Keratinocyte (primary cell): ENCODE measurements around the gene ZBED6. TPM values are rescaled to one million over a fixed set of nuclear protein-coding genes. Genes with fewer than 3 reads are reported as not detected.

Experiments
- DNase-seq: peaks from one replicate; pipeline ENCODE4 v3.0.0-alpha.2; 2011; ENCODE audit warnings: low read depth, missing footprints, low spot score
- FAIRE-seq: peaks from 2 replicates; lab custom pipeline; 2011; peaks lifted over from hg19 to GRCh38; lab: Jason Lieb, UNC
- H2AFZ ChIP-seq: 2 replicates; pipeline ENCODE4 v1.6.0; 2012; ENCODE audit warnings: low read length, control low read depth, inconsistent platforms; ENCODE audit not compliant: control insufficient read depth
- H3K27ac ChIP-seq: 2 replicates; pipeline ENCODE4 v1.5.1; 2011; ENCODE audit warnings: low read length; ENCODE audit not compliant: control insufficient read depth, insufficient read depth
- H3K27me3 ChIP-seq: 3 replicates; pipeline ENCODE4 v1.6.0; 2011; ENCODE audit warnings: low read length; ENCODE audit not compliant: control insufficient read depth, insufficient read depth; ENCODE audit errors: extremely low read depth
- H3K36me3 ChIP-seq, 2 experiments: 2 replicates in 1 of 2; 3 replicates in 1 of 2; pipeline ENCODE4 v1.5.1; 2011; ENCODE audit warnings: low read length in 2 of 2, mild to moderate bottlenecking in 1 of 2; ENCODE audit not compliant: control insufficient read depth in 2 of 2, insufficient read depth in 2 of 2; ENCODE audit errors: extremely low read depth in 1 of 2
- H3K4me1 ChIP-seq: 3 replicates; pipeline ENCODE4 v1.5.1; 2011; ENCODE audit warnings: low read length; ENCODE audit not compliant: control insufficient read depth, insufficient read depth; ENCODE audit errors: extremely low read depth
- H3K4me2 ChIP-seq: 3 replicates; pipeline ENCODE4 v1.6.0; 2011; ENCODE audit warnings: low read depth, low read length; ENCODE audit not compliant: control insufficient read depth, insufficient read depth; ENCODE audit errors: extremely low read depth
- H3K4me3 ChIP-seq, 3 experiments: fragments of 200-600 bp in 1 of 3; sonication (generic) in 1 of 3; 2 replicates in 2 of 3; 3 replicates in 1 of 3; pipeline ENCODE4 v1.5.1; 2011 to 2016; ENCODE audit warnings: low read length in 3 of 3, mild to moderate bottlenecking in 3 of 3, control low read depth in 2 of 3, inconsistent platforms in 1 of 3, low read depth in 1 of 3, mixed read lengths in 1 of 3, mixed run types in 1 of 3, moderate library complexity in 1 of 3; ENCODE audit not compliant: control insufficient read depth in 2 of 3, insufficient read depth in 2 of 3; ENCODE audit errors: extremely low read depth in 1 of 3
- H3K79me2 ChIP-seq: 2 replicates; pipeline ENCODE4 v1.6.0; 2012; ENCODE audit warnings: low read length; ENCODE audit not compliant: control insufficient read depth, insufficient read depth
- H3K9ac ChIP-seq: 3 replicates; pipeline ENCODE4 v1.6.0; 2011; ENCODE audit warnings: low read length; ENCODE audit not compliant: control insufficient read depth, insufficient read depth; ENCODE audit errors: extremely low read depth
- H3K9me1 ChIP-seq: 3 replicates; pipeline ENCODE4 v1.6.0; 2011; ENCODE audit warnings: low read length; ENCODE audit not compliant: control insufficient read depth, insufficient read depth; ENCODE audit errors: extremely low read depth
- H3K9me3 ChIP-seq: 2 replicates; pipeline ENCODE4 v1.5.1; 2012; ENCODE audit warnings: low read depth, low read length; ENCODE audit not compliant: control insufficient read depth
- H4K20me1 ChIP-seq: 3 replicates; pipeline ENCODE4 v1.6.0; 2011; ENCODE audit warnings: low read length; ENCODE audit not compliant: control insufficient read depth, insufficient read depth; ENCODE audit errors: extremely low read depth
- EZH2 ChIP-seq: IDR thresholded peaks from one replicate; pipeline ENCODE4 v1.6.1; 2012; ENCODE audit warnings: inconsistent platforms, mild to moderate bottlenecking, low read length, moderate library complexity
- dilution Hi-C: fragments of 300-500 bp; cut with MboI; formaldehyde crosslinking; loops from one replicate; pipeline ENCODE4 v1.7.0; 2020; ENCODE audit warnings: low sequenced_read_pairs; ENCODE audit not compliant: extremely low pct_ligation_motif_present
- polyA plus RNA-seq, 5 experiments: library from polyadenylated mRNA; depleted of rRNA in 3 of 5; stranded (reverse) in 3 of 5; stranded (forward) in 1 of 5; unstranded in 1 of 5; fragments of >200 nt; gene quantifications; 1 replicate in 1 of 5; 2 replicates in 3 of 5; 3 replicates in 1 of 5; pipeline versions ENCODE4 v1.2.1 to v1.2.3, GENCODE V29; 2011 to 2012; ENCODE audit warnings: missing spikeins in 2 of 5, low read depth in 1 of 5, low replicate concordance in 1 of 5
- TF ChIP-seq, protein P1 (sequence below), 3 experiments: IDR thresholded peaks in 1 of 3; conservative IDR thresholded peaks in 1 of 3; optimal IDR thresholded peaks in 1 of 3; 2 replicates in 2 of 3; 3 replicates in 1 of 3; pipeline versions ENCODE3 to v1.5.1; 2011; ENCODE audit warnings: low read length in 3 of 3, mild to moderate bottlenecking in 3 of 3, moderate library complexity in 2 of 3, control low read depth in 1 of 3, inconsistent platforms in 1 of 3; ENCODE audit not compliant: insufficient read depth in 2 of 3; ENCODE audit errors: extremely low read depth in 1 of 3

The ZBED6 gene
- polyA plus RNA-seq, 1 donor (not counting 4 experiments of a cell fraction or from before 2014, with no cell fraction given) = 8.9 TPM

DNA sequence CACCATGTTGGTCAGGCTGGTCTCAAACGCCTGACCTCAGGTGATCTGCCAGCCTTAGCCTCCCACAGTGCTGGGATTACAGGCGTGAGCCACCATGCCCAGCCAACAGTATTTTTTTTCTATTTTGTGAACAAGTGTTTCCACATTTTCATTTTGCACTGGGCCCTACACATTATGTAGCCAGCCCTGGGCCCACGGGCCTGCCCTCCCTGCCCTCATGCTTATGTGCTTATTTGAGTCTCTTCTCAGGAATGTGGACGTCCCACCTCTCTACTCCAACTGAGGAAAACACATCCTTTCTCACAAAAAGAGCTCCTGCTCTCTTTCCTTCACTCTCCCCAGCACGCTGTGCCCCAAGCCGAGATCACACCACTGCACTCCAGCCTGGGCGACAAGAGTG, 13.5 kb upstream of the ZBED6 start:
- Histone ChIP-seq H3K4me1 (no peaks in the 10 kb centered on the region), H4K20me1 (no peaks in the 10 kb centered on the region), H3K9me3 (no peaks in the 10 kb centered on the region), H3K36me3 (no peaks in the 10 kb centered on the region), H2AFZ (no peak overlapping the region), H3K9ac (no peak overlapping the region), H3K27ac (no peak overlapping the region), H3K79me2 (no peaks in the 10 kb centered on the region), H3K4me3 (no peak overlapping the region), H3K27me3 (no peaks in the 10 kb centered on the region), H3K4me2 (no peak overlapping the region), H3K9me1 (no peaks in the 10 kb centered on the region)
- DNase-seq (no peak), FAIRE-seq (no peak)
- dilution Hi-C loops = no loop called here
- no peak for TF ChIP-seq EZH2
- TF ChIP-seq, protein P1, sequence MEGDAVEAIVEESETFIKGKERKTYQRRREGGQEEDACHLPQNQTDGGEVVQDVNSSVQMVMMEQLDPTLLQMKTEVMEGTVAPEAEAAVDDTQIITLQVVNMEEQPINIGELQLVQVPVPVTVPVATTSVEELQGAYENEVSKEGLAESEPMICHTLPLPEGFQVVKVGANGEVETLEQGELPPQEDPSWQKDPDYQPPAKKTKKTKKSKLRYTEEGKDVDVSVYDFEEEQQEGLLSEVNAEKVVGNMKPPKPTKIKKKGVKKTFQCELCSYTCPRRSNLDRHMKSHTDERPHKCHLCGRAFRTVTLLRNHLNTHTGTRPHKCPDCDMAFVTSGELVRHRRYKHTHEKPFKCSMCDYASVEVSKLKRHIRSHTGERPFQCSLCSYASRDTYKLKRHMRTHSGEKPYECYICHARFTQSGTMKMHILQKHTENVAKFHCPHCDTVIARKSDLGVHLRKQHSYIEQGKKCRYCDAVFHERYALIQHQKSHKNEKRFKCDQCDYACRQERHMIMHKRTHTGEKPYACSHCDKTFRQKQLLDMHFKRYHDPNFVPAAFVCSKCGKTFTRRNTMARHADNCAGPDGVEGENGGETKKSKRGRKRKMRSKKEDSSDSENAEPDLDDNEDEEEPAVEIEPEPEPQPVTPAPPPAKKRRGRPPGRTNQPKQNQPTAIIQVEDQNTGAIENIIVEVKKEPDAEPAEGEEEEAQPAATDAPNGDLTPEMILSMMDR (optimal IDR thresholded peaks at IDR 0.05 in 1 of 3, IDR thresholded peaks at IDR 0.05 in 1 of 3, conservative IDR thresholded peaks at IDR 0.05 in 1 of 3; ENCODE audit: extremely low read depth in 1 of 3, insufficient read depth in 2 of 3, low read length in 3 of 3) = no peak

DNA sequence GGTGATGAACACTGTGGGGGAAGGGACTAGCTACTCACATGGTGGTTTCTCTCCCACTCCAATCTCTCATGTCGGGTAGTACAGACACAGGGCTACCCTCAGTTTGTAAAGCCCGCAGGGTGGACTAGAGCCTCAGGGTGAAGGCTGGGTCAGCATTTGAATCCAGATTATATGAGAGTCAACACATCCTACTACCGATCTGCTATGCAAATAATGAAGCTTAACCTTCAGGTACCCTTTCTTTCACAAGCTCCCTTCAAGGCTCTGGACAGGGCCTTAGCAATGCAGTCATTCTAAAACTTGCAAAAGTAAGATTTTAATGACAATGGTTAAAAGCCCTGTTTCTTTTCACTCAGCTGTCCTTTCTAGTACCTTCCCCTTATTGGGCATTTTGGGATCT, 5.5 kb upstream of the ZBED6 start:
- H3K4me1 ChIP-seq = peaks cover 3% of the 10 kb centered on the region
- dilution Hi-C loops = loop anchor here (10.0 kb wide), 1 partner anchor 65 kb away; no protein-coding TSS in a partner anchor
- H3K9ac ChIP-seq = no peak overlapping the region
- FAIRE-seq (no peak), DNase-seq (no peak)
- H3K4me3 ChIP-seq = no peak overlapping the region
- H3K27ac ChIP-seq = no peak overlapping the region
- no peaks in the 10 kb centered on the region for H3K79me2 ChIP-seq
- H3K9me3 ChIP-seq = no peaks in the 10 kb centered on the region
- TF ChIP-seq, protein P1 (optimal IDR thresholded peaks at IDR 0.05 in 1 of 3, IDR thresholded peaks at IDR 0.05 in 1 of 3, conservative IDR thresholded peaks at IDR 0.05 in 1 of 3; ENCODE audit: extremely low read depth in 1 of 3, insufficient read depth in 2 of 3, low read length in 3 of 3) = no peak
- TF ChIP-seq EZH2 = no peak
- H3K9me1 ChIP-seq = no peaks in the 10 kb centered on the region
- H4K20me1 ChIP-seq = no peaks in the 10 kb centered on the region
- no peak overlapping the region for H3K4me2 ChIP-seq
- no peaks in the 10 kb centered on the region for H3K36me3 ChIP-seq
- no peak overlapping the region for H2AFZ ChIP-seq
- H3K27me3 ChIP-seq = no peaks in the 10 kb centered on the region
